ENCODE data around the gene SMAD6. TPM values are rescaled to one million over a fixed set of nuclear protein-coding genes. Genes with fewer than 3 reads are reported as not detected.
A peak's percentile ranks its signal among the peaks of the same experiment; 100 is the strongest.

Gene SMAD6
- total and polyA plus RNA-seq, 11 donors = 10.4 to 65.9 (median 20.6) TPM

DNA sequence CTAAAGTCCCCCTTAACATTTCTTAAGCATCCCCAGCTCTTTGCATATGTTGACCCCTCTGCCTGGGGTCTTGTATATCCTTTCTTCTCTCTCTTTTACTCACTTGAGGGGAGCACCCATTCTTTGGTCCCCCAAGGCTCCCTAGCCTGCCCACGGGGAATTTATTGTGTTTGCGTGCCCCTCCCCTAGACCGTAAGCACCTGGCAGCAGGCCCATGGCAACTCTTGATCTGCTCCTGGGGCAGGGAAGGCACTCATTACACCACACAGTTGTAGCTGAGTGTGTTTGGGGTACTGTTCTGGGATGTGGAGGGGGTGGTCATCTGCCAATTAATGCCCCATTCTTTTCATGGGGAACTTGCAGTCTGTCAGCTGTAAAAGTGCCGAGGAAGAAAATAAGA is 27.3 kb upstream of the SMAD6 start:
- Histone ChIP-seq H3K9me3 (no peaks in the 10 kb centered on the region), H3K27ac (no peak overlapping the region), H3K4me3 (no peak overlapping the region), H3K4me1 (peaks cover 0 to 26% (median 10%) of the 10 kb centered on the region in 12 donors), H3K27me3 (no peaks in the 10 kb centered on the region), H3K36me3 (no peaks in the 10 kb centered on the region)
- no peak for TF ChIP-seq POLR2A (IDR thresholded peaks at IDR 0.05)
- TF ChIP-seq, protein P1, sequence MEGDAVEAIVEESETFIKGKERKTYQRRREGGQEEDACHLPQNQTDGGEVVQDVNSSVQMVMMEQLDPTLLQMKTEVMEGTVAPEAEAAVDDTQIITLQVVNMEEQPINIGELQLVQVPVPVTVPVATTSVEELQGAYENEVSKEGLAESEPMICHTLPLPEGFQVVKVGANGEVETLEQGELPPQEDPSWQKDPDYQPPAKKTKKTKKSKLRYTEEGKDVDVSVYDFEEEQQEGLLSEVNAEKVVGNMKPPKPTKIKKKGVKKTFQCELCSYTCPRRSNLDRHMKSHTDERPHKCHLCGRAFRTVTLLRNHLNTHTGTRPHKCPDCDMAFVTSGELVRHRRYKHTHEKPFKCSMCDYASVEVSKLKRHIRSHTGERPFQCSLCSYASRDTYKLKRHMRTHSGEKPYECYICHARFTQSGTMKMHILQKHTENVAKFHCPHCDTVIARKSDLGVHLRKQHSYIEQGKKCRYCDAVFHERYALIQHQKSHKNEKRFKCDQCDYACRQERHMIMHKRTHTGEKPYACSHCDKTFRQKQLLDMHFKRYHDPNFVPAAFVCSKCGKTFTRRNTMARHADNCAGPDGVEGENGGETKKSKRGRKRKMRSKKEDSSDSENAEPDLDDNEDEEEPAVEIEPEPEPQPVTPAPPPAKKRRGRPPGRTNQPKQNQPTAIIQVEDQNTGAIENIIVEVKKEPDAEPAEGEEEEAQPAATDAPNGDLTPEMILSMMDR (IDR thresholded peaks at IDR 0.05) = no peak
- no peak for DNase-seq
- intact Hi-C loops (cut with DNase I) = loop anchor here in 1 of 10 donors (5.0 kb wide), 1 partner anchor 42 kb away; no protein-coding TSS in a partner anchor
- ATAC-seq = no peak
- WGBS, 4 donors = 75 to 89% (median 86%) methylated on average over 4 of the region's 4 CpGs

DNA sequence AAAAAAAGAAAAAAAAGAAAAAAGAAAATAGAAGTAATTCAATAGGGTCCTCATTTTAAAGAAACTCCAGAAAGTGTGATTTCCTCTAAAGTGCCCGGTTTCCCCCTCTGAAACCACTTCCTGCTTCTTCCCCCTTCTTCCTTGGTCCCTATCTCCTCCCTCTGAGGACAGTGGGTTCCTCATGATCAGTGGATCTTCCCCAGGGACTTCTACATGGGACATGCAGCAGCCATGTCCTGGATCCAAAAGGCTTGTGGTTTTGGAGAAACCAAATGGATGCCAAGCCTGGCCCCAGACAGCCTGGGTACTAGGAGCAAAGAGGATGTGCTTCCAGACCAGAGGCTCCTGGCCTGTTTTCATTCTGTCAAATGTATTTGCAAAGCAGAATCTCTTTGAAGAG is 26.6 kb upstream of the SMAD6 start:
- intact Hi-C loops (cut with DNase I) = no loop called here
- TF ChIP-seq POLR2A (IDR thresholded peaks at IDR 0.05) = no peak
- TF ChIP-seq, protein P1 (IDR thresholded peaks at IDR 0.05) = no peak
- Histone ChIP-seq H3K4me3 (no peak overlapping the region), H3K36me3 (no peaks in the 10 kb centered on the region), H3K4me1 (peaks cover 0 to 26% (median 13%) of the 10 kb centered on the region in 12 donors), H3K9me3 (no peaks in the 10 kb centered on the region), H3K27ac (peak overlapping the region in 1 of 12 donors; percentile 27), H3K27me3 (no peaks in the 10 kb centered on the region)
- WGBS, 4 donors = 57 to 69% (median 64%) methylated on average over 1 of the region's 1 CpG
- DNase-seq (no peak), ATAC-seq (no peak)

DNA sequence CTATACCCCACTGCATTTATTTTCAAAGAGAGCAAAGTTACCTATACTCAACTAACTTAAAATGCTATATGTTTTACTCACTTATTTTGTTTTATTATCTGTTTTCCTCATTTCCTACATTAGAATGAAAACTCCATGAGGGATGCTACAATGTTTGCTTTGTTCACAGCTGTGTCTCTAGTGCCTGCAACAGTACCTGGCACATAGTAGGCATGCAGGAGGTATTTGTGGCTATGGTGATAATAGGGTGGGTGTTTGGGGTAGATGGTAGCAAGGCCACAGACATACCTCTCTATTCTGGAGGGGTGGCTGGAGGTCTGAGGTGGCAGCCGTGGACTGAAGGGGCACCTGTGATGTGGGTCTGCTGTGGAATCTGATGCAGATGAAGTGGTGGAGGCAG is 24.7 kb upstream of the SMAD6 start:
- H3K27me3 ChIP-seq = no peaks in the 10 kb centered on the region
- H3K27ac ChIP-seq = no peak overlapping the region
- H3K4me3 ChIP-seq = no peak overlapping the region
- no peak for DNase-seq
- H3K9me3 ChIP-seq = peaks cover 0 to 10% (median 4%) of the 10 kb centered on the region in 12 donors
- intact Hi-C loops (cut with DNase I) = no loop called here
- peaks cover 0 to 26% (median 14%) of the 10 kb centered on the region in 12 donors for H3K4me1 ChIP-seq
- TF ChIP-seq POLR2A (IDR thresholded peaks at IDR 0.05) = no peak
- TF ChIP-seq, protein P1 (IDR thresholded peaks at IDR 0.05) = no peak
- no peaks in the 10 kb centered on the region for H3K36me3 ChIP-seq
- WGBS, 4 donors = 95 to 100% (median 99%) methylated on average over 1 of the region's 1 CpG
- ATAC-seq = no peak

DNA sequence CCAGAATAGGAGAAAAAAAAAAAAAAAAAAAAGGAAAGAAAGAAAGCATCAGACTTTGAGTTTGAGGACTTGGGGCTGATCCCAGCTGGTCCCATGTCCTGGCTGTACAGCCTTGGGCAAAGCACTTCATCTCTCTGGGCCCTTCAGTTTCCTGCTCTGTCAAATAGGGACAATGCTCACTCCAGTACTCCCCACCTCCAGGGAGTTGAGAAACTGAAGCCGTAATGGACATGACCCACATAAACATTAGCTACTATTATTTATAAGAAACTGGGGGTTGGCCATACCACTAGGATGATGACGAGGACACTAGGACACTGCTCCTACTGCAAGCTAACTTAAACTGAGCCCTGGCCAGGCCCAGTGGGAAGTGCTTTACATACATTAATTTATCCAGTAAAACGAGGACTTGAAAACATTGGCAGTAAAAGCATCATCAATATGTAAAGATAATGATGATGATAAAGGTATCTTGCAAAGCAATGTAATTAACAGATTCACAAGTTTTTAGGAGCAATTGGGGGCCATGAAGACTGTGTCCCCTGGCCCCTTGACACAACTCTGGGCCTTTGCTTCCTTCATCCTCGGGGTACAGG is 22.9 kb upstream of the SMAD6 start:
- Histone ChIP-seq H3K4me3 (no peak overlapping the region), H3K9me3 (peaks cover 0 to 11% (median 4%) of the 10 kb centered on the region in 12 donors), H3K36me3 (no peaks in the 10 kb centered on the region), H3K27me3 (no peaks in the 10 kb centered on the region), H3K4me1 (peaks cover 0 to 26% (median 14%) of the 10 kb centered on the region in 12 donors), H3K27ac (peak overlapping the region; percentile 42 to 93 (median 72))
- WGBS, 4 donors = 53 to 64% (median 59%) methylated on average over 4 of the region's 4 CpGs
- intact Hi-C loops (cut with DNase I) = no loop called here
- peak in 1 of 4 donors; percentile 9 for ATAC-seq
- no peak for DNase-seq
- TF ChIP-seq POLR2A (IDR thresholded peaks at IDR 0.05) = no peak
- TF ChIP-seq, protein P1 (IDR thresholded peaks at IDR 0.05) = no peak

All from heart left ventricle (tissue), 16 donors.